ENCODE results near the gene SLCO3A1. TPM values are rescaled to one million over a fixed set of nuclear protein-coding genes. Genes with fewer than 3 reads are reported as not detected.

The SLCO3A1 gene
- total RNA-seq, 4 donors from 2014 or later: 4.4 to 66.2 (median 5.1) TPM

DNA sequence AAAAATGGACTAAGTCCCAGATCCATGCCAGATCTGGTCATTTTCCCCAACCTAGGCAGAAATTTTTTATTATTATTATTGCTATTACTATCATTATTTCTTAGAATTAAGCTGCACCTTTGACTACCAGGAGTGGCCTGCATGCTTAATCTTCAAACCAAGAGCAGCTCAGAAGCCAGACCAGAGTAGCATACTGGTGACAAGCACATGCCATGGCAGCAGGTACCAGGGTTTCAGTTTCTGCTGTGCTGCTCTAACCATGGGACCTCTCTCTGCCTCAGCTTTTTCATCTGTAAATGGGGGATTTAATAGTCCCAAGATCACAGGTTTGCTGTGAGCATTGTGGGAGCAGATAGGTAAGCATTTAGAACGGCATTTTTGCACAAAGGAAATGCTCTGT lies 262.3 kb downstream of the SLCO3A1 start:
- in situ Hi-C loops (cut with MboI; ENCODE audit: low pct_ligation_motif_present in 1 of 4, low pct_unique_long_range_greater_than_20kb in 1 of 4, low sequenced_read_pairs in 3 of 4) (loop anchor here in 2 of 4 donors (10.0 to 25.0 kb wide), 2 partner anchors 99 to 596 kb away; no protein-coding TSS in a partner anchor), intact Hi-C loops (cut with DNase I; ENCODE audit: low total_unique reads) (no loop called here)
- 96 to 100% methylated on average over 1 of the region's 1 CpG for WGBS, 2 donors (ENCODE audit: low coverage in 1 of 2)
- H3K4me3 ChIP-seq: no peak overlapping the region
- no peaks in the 10 kb centered on the region for H3K9me3 ChIP-seq
- no peak overlapping the region for H3K27ac ChIP-seq
- DNase-seq: no peak
- no peaks in the 10 kb centered on the region for H3K27me3 ChIP-seq
- no peak for TF ChIP-seq POLR2AphosphoS5 (IDR thresholded peaks at IDR 0.05)
- TF ChIP-seq EP300 (IDR thresholded peaks at IDR 0.05; ENCODE audit: low read depth): no peak
- TF ChIP-seq POLR2A (IDR thresholded peaks at IDR 0.05): no peak
- TF ChIP-seq, protein P1, sequence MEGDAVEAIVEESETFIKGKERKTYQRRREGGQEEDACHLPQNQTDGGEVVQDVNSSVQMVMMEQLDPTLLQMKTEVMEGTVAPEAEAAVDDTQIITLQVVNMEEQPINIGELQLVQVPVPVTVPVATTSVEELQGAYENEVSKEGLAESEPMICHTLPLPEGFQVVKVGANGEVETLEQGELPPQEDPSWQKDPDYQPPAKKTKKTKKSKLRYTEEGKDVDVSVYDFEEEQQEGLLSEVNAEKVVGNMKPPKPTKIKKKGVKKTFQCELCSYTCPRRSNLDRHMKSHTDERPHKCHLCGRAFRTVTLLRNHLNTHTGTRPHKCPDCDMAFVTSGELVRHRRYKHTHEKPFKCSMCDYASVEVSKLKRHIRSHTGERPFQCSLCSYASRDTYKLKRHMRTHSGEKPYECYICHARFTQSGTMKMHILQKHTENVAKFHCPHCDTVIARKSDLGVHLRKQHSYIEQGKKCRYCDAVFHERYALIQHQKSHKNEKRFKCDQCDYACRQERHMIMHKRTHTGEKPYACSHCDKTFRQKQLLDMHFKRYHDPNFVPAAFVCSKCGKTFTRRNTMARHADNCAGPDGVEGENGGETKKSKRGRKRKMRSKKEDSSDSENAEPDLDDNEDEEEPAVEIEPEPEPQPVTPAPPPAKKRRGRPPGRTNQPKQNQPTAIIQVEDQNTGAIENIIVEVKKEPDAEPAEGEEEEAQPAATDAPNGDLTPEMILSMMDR (IDR thresholded peaks at IDR 0.05): no peak
- H3K4me1 ChIP-seq: peaks cover 0 to 10% (median 0%) of the 10 kb centered on the region in 4 donors
- H3K36me3 ChIP-seq: no peaks in the 10 kb centered on the region

DNA sequence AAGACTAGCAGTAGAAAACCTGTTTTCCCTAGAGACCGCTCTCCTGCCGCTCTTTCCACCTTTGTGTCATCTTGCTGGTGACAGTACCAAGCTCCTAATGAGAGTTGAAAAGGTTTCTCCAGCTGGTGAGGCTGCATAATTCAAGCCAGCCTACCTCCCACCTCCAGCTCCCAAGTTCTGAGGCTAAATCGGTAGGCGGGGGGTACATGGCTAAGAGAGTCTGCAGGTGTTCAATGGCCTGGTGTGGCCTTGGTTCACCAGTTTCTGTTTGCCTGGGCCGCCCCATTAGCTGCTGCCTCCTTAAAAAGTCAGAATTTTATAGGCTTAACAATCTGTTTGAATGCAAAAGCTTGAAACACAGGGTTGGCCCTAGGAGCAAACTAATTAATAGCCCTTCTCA lies 262.8 kb downstream of the SLCO3A1 start:
- no peak overlapping the region for H3K27ac ChIP-seq
- no peaks in the 10 kb centered on the region for H3K27me3 ChIP-seq
- no peak overlapping the region for H3K4me3 ChIP-seq
- no peak for DNase-seq
- H3K4me1 ChIP-seq: peaks cover 0 to 10% (median 0%) of the 10 kb centered on the region in 4 donors
- no peaks in the 10 kb centered on the region for H3K9me3 ChIP-seq
- TF ChIP-seq EP300 (IDR thresholded peaks at IDR 0.05; ENCODE audit: low read depth): no peak
- TF ChIP-seq POLR2AphosphoS5 (IDR thresholded peaks at IDR 0.05): no peak
- no peak for TF ChIP-seq POLR2A (IDR thresholded peaks at IDR 0.05)
- TF ChIP-seq, protein P1 (IDR thresholded peaks at IDR 0.05): no peak
- intact Hi-C loops (cut with DNase I; ENCODE audit: low total_unique reads): no loop called here
- no peaks in the 10 kb centered on the region for H3K36me3 ChIP-seq
- in situ Hi-C loops (cut with MboI; ENCODE audit: low pct_ligation_motif_present in 1 of 4, low pct_unique_long_range_greater_than_20kb in 1 of 4, low sequenced_read_pairs in 3 of 4): loop anchor here in 2 of 4 donors (10.0 to 25.0 kb wide), 2 partner anchors 98 to 596 kb away; no protein-coding TSS in a partner anchor
- 83 to 93% methylated on average over 3 to 5 of the region's 5 CpGs for WGBS, 2 donors (ENCODE audit: low coverage in 1 of 2)

DNA sequence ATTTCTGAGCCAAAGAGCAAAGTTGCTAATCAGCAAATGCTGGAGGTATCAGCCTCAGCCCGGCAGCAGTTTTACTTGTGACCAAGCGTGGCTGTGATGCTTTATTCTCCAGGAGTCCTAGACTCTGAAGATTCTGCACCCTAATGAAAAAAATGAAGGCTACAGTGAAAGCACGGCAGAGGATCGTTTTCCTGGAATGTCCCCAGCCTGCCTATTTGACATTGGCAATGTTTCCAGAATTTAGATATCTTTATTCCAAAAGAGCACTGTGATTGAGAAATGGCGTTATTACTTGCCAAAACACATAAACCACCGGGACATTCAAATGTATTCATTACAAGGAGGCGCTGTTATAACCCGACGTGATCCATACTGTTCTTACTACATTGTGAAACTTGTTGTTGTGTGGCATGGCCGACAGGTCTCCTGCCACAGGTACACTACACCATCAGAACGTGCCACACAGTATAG lies 263.8 kb downstream of the SLCO3A1 start:
- Histone ChIP-seq H3K4me3 (no peak overlapping the region), H3K36me3 (no peaks in the 10 kb centered on the region), H3K4me1 (peaks cover 0 to 10% (median 0%) of the 10 kb centered on the region in 4 donors), H3K27me3 (no peaks in the 10 kb centered on the region), H3K9me3 (no peaks in the 10 kb centered on the region), H3K27ac (no peak overlapping the region)
- WGBS, 2 donors (ENCODE audit: low coverage in 1 of 2): 60% methylated on average over 10 to 11 of the region's 11 CpGs
- intact Hi-C loops (cut with DNase I; ENCODE audit: low total_unique reads): no loop called here
- DNase-seq: no peak
- in situ Hi-C loops (cut with MboI; ENCODE audit: low pct_ligation_motif_present in 1 of 4, low pct_unique_long_range_greater_than_20kb in 1 of 4, low sequenced_read_pairs in 3 of 4): loop anchor here in 2 of 4 donors (10.0 to 25.0 kb wide), 2 partner anchors 98 to 595 kb away; no protein-coding TSS in a partner anchor
- TF ChIP-seq EP300 (IDR thresholded peaks at IDR 0.05; ENCODE audit: low read depth) (no peak), POLR2A (IDR thresholded peaks at IDR 0.05) (no peak), POLR2AphosphoS5 (IDR thresholded peaks at IDR 0.05) (no peak)
- TF ChIP-seq, protein P1 (IDR thresholded peaks at IDR 0.05): no peak

DNA sequence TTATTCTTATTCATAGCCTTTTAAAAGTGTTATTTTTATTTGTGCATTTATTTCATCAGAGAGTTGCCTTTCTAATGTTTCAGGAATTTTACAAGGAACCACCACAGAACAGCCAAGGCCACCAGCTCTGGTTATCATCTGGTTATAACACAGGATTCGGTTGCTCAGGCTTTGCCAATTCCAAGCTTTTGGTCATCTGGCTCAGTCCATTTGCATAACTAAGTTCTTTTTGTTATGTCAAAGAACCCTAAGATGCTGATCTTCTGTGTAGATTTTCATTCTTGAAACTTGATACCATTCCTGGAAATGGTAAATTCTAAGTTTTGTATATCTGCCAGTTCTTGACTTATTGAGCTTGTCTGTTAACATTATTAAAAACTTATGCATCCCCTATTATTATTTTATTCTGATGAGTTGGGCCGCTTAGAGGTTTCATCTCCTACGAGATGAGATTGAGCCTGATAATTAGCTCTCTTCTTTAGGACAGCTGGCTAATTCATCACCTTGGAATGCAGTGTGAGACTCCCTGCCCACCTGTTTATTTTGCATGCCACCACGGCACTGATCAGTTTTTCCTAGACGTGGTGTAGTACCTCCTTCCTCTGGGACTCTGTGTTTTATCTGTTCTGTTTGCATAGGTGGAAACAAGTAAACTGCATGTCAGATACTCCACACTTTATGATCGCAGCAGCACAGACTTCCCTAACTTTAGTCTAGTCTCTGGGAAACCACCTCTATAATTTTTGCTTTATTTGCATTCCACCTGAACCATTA lies 264.8 kb downstream of the SLCO3A1 start:
- no peak overlapping the region for H3K4me3 ChIP-seq
- in situ Hi-C loops (cut with MboI; ENCODE audit: low pct_ligation_motif_present in 1 of 4, low pct_unique_long_range_greater_than_20kb in 1 of 4, low sequenced_read_pairs in 3 of 4): loop anchor here in 2 of 4 donors (10.0 to 25.0 kb wide), 2 partner anchors 96 to 594 kb away; no protein-coding TSS in a partner anchor
- no peaks in the 10 kb centered on the region for H3K27me3 ChIP-seq
- no peaks in the 10 kb centered on the region for H3K36me3 ChIP-seq
- peaks cover 0 to 10% (median 0%) of the 10 kb centered on the region in 4 donors for H3K4me1 ChIP-seq
- 46 to 57% methylated on average over 6 of the region's 6 CpGs for WGBS, 2 donors (ENCODE audit: low coverage in 1 of 2)
- DNase-seq: no peak
- H3K9me3 ChIP-seq: no peaks in the 10 kb centered on the region
- H3K27ac ChIP-seq: no peak overlapping the region
- TF ChIP-seq, protein P1 (IDR thresholded peaks at IDR 0.05): no peak
- TF ChIP-seq POLR2AphosphoS5 (IDR thresholded peaks at IDR 0.05) (no peak), POLR2A (IDR thresholded peaks at IDR 0.05) (no peak), EP300 (IDR thresholded peaks at IDR 0.05; ENCODE audit: low read depth) (no peak)
- intact Hi-C loops (cut with DNase I; ENCODE audit: low total_unique reads): no loop called here

Measured in transverse colon (tissue), 4 donors.